ENCODE data around the gene CRISPLD2.

Gene CRISPLD2

GRCh38 chr16:84917492-84917891 lies 97.7 kb downstream of the CRISPLD2 start:
- TF ChIP-seq, protein P1, sequence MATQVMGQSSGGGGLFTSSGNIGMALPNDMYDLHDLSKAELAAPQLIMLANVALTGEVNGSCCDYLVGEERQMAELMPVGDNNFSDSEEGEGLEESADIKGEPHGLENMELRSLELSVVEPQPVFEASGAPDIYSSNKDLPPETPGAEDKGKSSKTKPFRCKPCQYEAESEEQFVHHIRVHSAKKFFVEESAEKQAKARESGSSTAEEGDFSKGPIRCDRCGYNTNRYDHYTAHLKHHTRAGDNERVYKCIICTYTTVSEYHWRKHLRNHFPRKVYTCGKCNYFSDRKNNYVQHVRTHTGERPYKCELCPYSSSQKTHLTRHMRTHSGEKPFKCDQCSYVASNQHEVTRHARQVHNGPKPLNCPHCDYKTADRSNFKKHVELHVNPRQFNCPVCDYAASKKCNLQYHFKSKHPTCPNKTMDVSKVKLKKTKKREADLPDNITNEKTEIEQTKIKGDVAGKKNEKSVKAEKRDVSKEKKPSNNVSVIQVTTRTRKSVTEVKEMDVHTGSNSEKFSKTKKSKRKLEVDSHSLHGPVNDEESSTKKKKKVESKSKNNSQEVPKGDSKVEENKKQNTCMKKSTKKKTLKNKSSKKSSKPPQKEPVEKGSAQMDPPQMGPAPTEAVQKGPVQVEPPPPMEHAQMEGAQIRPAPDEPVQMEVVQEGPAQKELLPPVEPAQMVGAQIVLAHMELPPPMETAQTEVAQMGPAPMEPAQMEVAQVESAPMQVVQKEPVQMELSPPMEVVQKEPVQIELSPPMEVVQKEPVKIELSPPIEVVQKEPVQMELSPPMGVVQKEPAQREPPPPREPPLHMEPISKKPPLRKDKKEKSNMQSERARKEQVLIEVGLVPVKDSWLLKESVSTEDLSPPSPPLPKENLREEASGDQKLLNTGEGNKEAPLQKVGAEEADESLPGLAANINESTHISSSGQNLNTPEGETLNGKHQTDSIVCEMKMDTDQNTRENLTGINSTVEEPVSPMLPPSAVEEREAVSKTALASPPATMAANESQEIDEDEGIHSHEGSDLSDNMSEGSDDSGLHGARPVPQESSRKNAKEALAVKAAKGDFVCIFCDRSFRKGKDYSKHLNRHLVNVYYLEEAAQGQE (IDR thresholded peaks at IDR 0.05; ENCODE audit: insufficient replicate concordance, low read depth), result no peak
- no peak for TF ChIP-seq GABPA (IDR thresholded peaks at IDR 0.05; ENCODE audit: low read depth)
- TF ChIP-seq SPI1 (IDR thresholded peaks at IDR 0.05; ENCODE audit: borderline replicate concordance, low read depth), result no peak
- no peak for TF ChIP-seq POLR2AphosphoS5 (IDR thresholded peaks at IDR 0.05; ENCODE audit: low read depth)
- no peak for TF ChIP-seq CTCF (IDR thresholded peaks at IDR 0.05; ENCODE audit: insufficient read depth, low read length)
- Histone ChIP-seq H3K27ac (replicated peaks) (no peak overlapping the region), H3K4me3 (replicated peaks; ENCODE audit: insufficient read depth, low read length) (no peak overlapping the region), H3K27me3 (ENCODE audit: insufficient read depth, poor library complexity, severe bottlenecking) (peaks cover 49% of the 10 kb centered on the region)
- no peak for DNase-seq (ENCODE audit: low read depth in 1 of 2, low spot score in 1 of 2)

- H3K27me3 ChIP-seq (ENCODE audit: insufficient read depth, poor library complexity, severe bottlenecking), result peaks cover 49% of the 10 kb centered on the region
- no peak for DNase-seq (ENCODE audit: low read depth in 1 of 2, low spot score in 1 of 2)
- H3K4me3 ChIP-seq (replicated peaks; ENCODE audit: insufficient read depth, low read length), result no peak overlapping the region
- H3K27ac ChIP-seq (replicated peaks), result no peak overlapping the region
- TF ChIP-seq SPI1 (IDR thresholded peaks at IDR 0.05; ENCODE audit: borderline replicate concordance, low read depth) (no peak), POLR2AphosphoS5 (IDR thresholded peaks at IDR 0.05; ENCODE audit: low read depth) (no peak), GABPA (IDR thresholded peaks at IDR 0.05; ENCODE audit: low read depth) (no peak), CTCF (IDR thresholded peaks at IDR 0.05; ENCODE audit: insufficient read depth, low read length) (no peak)
- TF ChIP-seq, protein P1 (IDR thresholded peaks at IDR 0.05; ENCODE audit: insufficient replicate concordance, low read depth), result no peak
Measured at GRCh38 chr16:84918006-84918909, 98.5 kb downstream of the CRISPLD2 start.

GRCh38 chr16:84919269-84919668 lies 99.5 kb downstream of the CRISPLD2 start:
- H3K27ac ChIP-seq (replicated peaks), result no peak overlapping the region
- peaks cover 41% of the 10 kb centered on the region for H3K27me3 ChIP-seq (ENCODE audit: insufficient read depth, poor library complexity, severe bottlenecking)
- TF ChIP-seq GABPA (IDR thresholded peaks at IDR 0.05; ENCODE audit: low read depth), result no peak
- no peak for TF ChIP-seq SPI1 (IDR thresholded peaks at IDR 0.05; ENCODE audit: borderline replicate concordance, low read depth)
- TF ChIP-seq CTCF (IDR thresholded peaks at IDR 0.05; ENCODE audit: insufficient read depth, low read length), result no peak
- TF ChIP-seq, protein P1 (IDR thresholded peaks at IDR 0.05; ENCODE audit: insufficient replicate concordance, low read depth), result no peak
- TF ChIP-seq POLR2AphosphoS5 (IDR thresholded peaks at IDR 0.05; ENCODE audit: low read depth), result no peak
- no peak overlapping the region for H3K4me3 ChIP-seq (replicated peaks; ENCODE audit: insufficient read depth, low read length)
- DNase-seq (ENCODE audit: low read depth in 1 of 2, low spot score in 1 of 2), result no peak

Measured in HL-60 (cell line).